HepG2 (cell line): Measurements from ENCODE around the gene LGALS4. TPM values are rescaled to one million over a fixed set of nuclear protein-coding genes. Genes with fewer than 3 reads are reported as not detected.
A peak's percentile ranks its signal among the peaks of the same experiment; 100 is the strongest.

ENCODE experiments used
- ATF4 ChIP-seq, 2 experiments: fragments of 450-650 bp in 1 of 2; sonication (generic) in 1 of 2; formaldehyde crosslinking; IDR thresholded peaks; 2 replicates each; pipeline versions ENCODE4 v1.5.0 to v1.8.0; 2020 to 2022; ENCODE audit warnings: mild to moderate bottlenecking in 1 of 2, missing genetic modification reagents in 1 of 2
- CEBPG ChIP-seq: IDR thresholded peaks from 2 replicates; pipeline ENCODE4 v1.6.1; 2016
- ETV6 ChIP-seq: sonication (generic); formaldehyde crosslinking; conservative IDR thresholded peaks from 2 replicates; pipeline ENCODE4 v1.4.0; 2020; ENCODE audit warnings: missing genetic modification reagents
- KLF9 ChIP-seq: IDR thresholded peaks from 2 replicates; pipeline ENCODE4 v1.6.1; 2016; ENCODE audit warnings: low read depth
- MED1 ChIP-seq: sonication (generic); formaldehyde crosslinking; IDR thresholded peaks from 2 replicates; pipeline ENCODE4 v1.4.0; 2020; ENCODE audit warnings: missing genetic modification reagents
- NBN ChIP-seq: fragments of 450-650 bp; conservative IDR thresholded peaks from 2 replicates; pipeline ENCODE4 v1.6.1; 2017
- NFAT5 ChIP-seq: sonication (generic); formaldehyde crosslinking; IDR thresholded peaks from 2 replicates; pipeline ENCODE4 v1.4.0; 2020; ENCODE audit warnings: missing genetic modification reagents
- NKX3-1 ChIP-seq: sonication (generic); formaldehyde crosslinking; IDR thresholded peaks from 2 replicates; pipeline ENCODE4 v1.5.0; 2020; ENCODE audit warnings: missing genetic modification reagents
- SSRP1 ChIP-seq: IDR thresholded peaks from 2 replicates; pipeline ENCODE4 v1.6.1; 2016; ENCODE audit warnings: control low read depth
- TFDP2 ChIP-seq: sonication (generic); formaldehyde crosslinking; IDR thresholded peaks from 2 replicates; pipeline ENCODE4 v1.4.0; 2020; ENCODE audit warnings: missing genetic modification reagents
- ZBTB8A ChIP-seq: sonication (generic); formaldehyde crosslinking; IDR thresholded peaks from 2 replicates; pipeline ENCODE4 v1.4.0; 2020; ENCODE audit warnings: mild to moderate bottlenecking, low read depth, missing genetic modification reagents, borderline replicate concordance
- ZNF609 ChIP-seq: sonication (generic); formaldehyde crosslinking; IDR thresholded peaks from 2 replicates; pipeline ENCODE4 v1.4.0; 2020; ENCODE audit warnings: mild to moderate bottlenecking, missing genetic modification reagents, borderline replicate concordance
- ZNF614 ChIP-seq: IDR thresholded peaks from 2 replicates; pipeline ENCODE4 v1.6.1; 2018; ENCODE audit warnings: missing biosample characterization, missing genetic modification reagents, inconsistent platforms, borderline replicate concordance
- polyA plus RNA-seq, 8 experiments: library from polyadenylated mRNA; depleted of rRNA in 3 of 8; stranded (reverse) in 7 of 8; unstranded in 1 of 8; fragments of >200 nt; fragmentation: Illumina TruSeq in 4 of 8; extraction: Trizol in 4 of 8; gene quantifications; 2 replicates each; pipeline versions ENCODE4 v1.2.1 to v1.2.3, GENCODE V29; 2011 to 2016; ENCODE audit warnings: low read depth in 4 of 8, missing spikeins in 1 of 8, mixed read lengths in 1 of 8; ENCODE audit not compliant: insufficient read depth in 1 of 8
- total RNA-seq, 5 experiments: library from RNA; depleted of rRNA; stranded (reverse); fragments of >200 nt; fragmentation: Illumina TruSeq; extraction: Trizol; gene quantifications; 2 replicates each; pipeline ENCODE4 v1.2.3, GENCODE V29; 2016; ENCODE audit warnings: low read depth in 1 of 5
- TF ChIP-seq, protein P1 (sequence below): sonication (generic); formaldehyde crosslinking; IDR thresholded peaks from 2 replicates; pipeline ENCODE4 v1.4.0; 2020; ENCODE audit warnings: missing genetic modification reagents

LGALS4 gene
- total and polyA plus RNA-seq, 2 of the 13 experiments (the other 11 are each of a cell fraction or from before 2014, with no cell fraction given), result 0.24 to 0.71 TPM

DNA sequence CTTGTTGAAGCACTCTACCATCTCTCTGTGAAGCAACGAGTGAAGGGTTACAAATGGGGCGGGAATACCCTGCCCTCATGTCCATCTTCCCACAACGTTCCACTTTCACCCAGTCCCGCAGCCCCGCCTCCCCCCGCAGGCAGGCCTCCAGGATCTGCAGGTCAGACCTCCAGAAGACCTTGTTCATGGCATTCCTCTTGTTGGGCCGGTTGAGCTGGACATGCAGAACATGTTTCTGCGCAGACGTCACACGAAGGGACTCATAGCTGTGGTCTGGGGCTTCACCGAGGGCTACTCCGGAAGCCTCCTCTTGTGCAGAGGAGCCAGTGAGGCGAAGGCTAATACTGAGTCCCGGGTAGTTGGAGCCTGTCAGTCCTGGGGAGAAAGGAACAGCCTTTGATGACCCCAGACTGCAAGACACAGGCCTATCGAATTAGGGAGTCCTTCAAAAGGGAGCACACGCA is 18.4 kb upstream of the LGALS4 start (continued):
- TF ChIP-seq ZNF609 (peak; percentile 52; the same call in 1 of the 2 replicates), NBN (no peak), NKX3-1 (CRISPR knock-in tag) (0 out of 2 replicates have a peak, but pooled peaks have one; percentile 42), ZBTB8A (CRISPR knock-in tag) (no peak), ZNF614 (peak; percentile 26; the same call in 1 of the 2 replicates), MED1 (CRISPR knock-in tag) (peak; percentile 81), TFDP2 (CRISPR knock-in tag) (peak; percentile 54), ETV6 (0 out of 2 replicates have a peak, but pooled peaks have one; percentile 25), NFAT5 (peak; percentile 78; the same call in 1 of the 2 replicates), KLF9 (CRISPR knock-in tag) (0 out of 2 replicates have a peak, but pooled peaks have one; percentile 12), SSRP1 (no peak), CEBPG (CRISPR knock-in tag) (0 out of 2 replicates have a peak, but pooled peaks have one; percentile 17), ATF4 (CRISPR knock-in tag; IDR thresholded peaks at IDR 0.05) (no peak)
- TF ChIP-seq, protein P1, sequence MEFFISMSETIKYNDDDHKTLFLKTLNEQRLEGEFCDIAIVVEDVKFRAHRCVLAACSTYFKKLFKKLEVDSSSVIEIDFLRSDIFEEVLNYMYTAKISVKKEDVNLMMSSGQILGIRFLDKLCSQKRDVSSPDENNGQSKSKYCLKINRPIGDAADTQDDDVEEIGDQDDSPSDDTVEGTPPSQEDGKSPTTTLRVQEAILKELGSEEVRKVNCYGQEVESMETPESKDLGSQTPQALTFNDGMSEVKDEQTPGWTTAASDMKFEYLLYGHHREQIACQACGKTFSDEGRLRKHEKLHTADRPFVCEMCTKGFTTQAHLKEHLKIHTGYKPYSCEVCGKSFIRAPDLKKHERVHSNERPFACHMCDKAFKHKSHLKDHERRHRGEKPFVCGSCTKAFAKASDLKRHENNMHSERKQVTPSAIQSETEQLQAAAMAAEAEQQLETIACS (CRISPR knock-in tag), result no peak
